Ovary (tissue), 9 donors: ENCODE measurements around the gene TCF25. TPM values are rescaled to one million over a fixed set of nuclear protein-coding genes. Genes with fewer than 3 reads are reported as not detected.

Experiments used
- DNase-seq, 5 donors: peaks; one replicate each; pipeline ENCODE4 v3.0.0-alpha.2; 2019 to 2020
- H3K27ac ChIP-seq, 2 donors: fragments of 200-600 bp; one replicate each; pipeline versions ENCODE4 v1.5.1 to v1.8.0; 2019 to 2022
- H3K27me3 ChIP-seq: fragments of 200-600 bp; one replicate; pipeline ENCODE4 v1.8.0; 2022
- H3K36me3 ChIP-seq: fragments of 200-600 bp; sonication (generic); one replicate; pipeline ENCODE4 v1.5.1; 2019
- H3K4me1 ChIP-seq: one replicate; pipeline ENCODE4 v1.8.1; 2013; ENCODE audit warnings: mild to moderate bottlenecking, moderate library complexity; ENCODE audit not compliant: insufficient read depth
- H3K4me3 ChIP-seq: fragments of 200-600 bp; sonication (generic); one replicate; pipeline ENCODE4 v1.5.1; 2017
- H3K9me3 ChIP-seq, 2 donors: fragments of 200-600 bp in 1 of 2; sonication (generic) in 1 of 2; one replicate each; pipeline versions ENCODE4 v1.5.1 to v1.8.1; 2013 to 2019; ENCODE audit warnings: mild to moderate bottlenecking in 1 of 2, moderate library complexity in 1 of 2
- CTCF ChIP-seq, 3 donors: fragments of 450-650 bp in 2 of 3; fragments of 200-600 bp in 1 of 3; IDR thresholded peaks; one replicate each; pipeline versions ENCODE4 v1.5.1 to v1.8.0; 2016 to 2022; ENCODE audit warnings: antibody characterized with exemption in 3 of 3, mild to moderate bottlenecking in 1 of 3
- EP300 ChIP-seq: sonication (generic); formaldehyde crosslinking; IDR thresholded peaks from one replicate; pipeline ENCODE4 v1.6.1; 2017; ENCODE audit warnings: antibody characterized with exemption
- POLR2A ChIP-seq: fragments of 450-650 bp; IDR thresholded peaks from one replicate; pipeline ENCODE4 v1.6.1; 2017; ENCODE audit warnings: antibody characterized with exemption, mild to moderate bottlenecking, moderate library complexity
- WGBS, 3 donors: extraction: QIAGEN DNeasy Blood & Tissue Kit in 1 of 3; methylation state at CpG; one replicate each; pipeline versions ENCODE4 v1.1.5 to v1.1.7; 2013 to 2017; 5-methylcytosine and 5-hydroxymethylcytosine counted together
- intact Hi-C, 4 donors: fragments of 100-400 bp; cut with DNase I; formaldehyde crosslinking; loops; one replicate each; pipeline versions ENCODE4 v1.11.0 to v1.15.1; 2022 to 2023
- polyA plus RNA-seq, 2 donors: library from polyadenylated mRNA; stranded (reverse); fragments of 200-250 nt in 1 of 2; fragments of 350-450 nt in 1 of 2; fragmentation: Illumina TruSeq in 1 of 2; extraction: RNeasy Lipid Tissue Mini Kit (QIAGEN cat#74804) in 1 of 2; gene quantifications; one replicate each; pipeline ENCODE4 v1.2.3, GENCODE V29; 2013 to 2014
- total RNA-seq, 7 donors: library from RNA; depleted of rRNA in 2 of 7; stranded (reverse); fragments of >200 nt in 2 of 7; fragmentation: NEBNext Ultra II Directional in 3 of 7; extraction: Animal tissue kit (Norgen Biotek cat#: 25700) in 3 of 7; gene quantifications; one replicate each; pipeline versions ENCODE4 v1.1.0 to v1.2.4, GENCODE V29; 2016 to 2023
- donor health status: DM: no; HTN: no; CAD: no; lungs with moderate emphysema.
- donor health status: DM: no; HTN: no; CAD: no.
- donor health status: Bipolar disorder and iron deficiency.
- donor health status: DM: yes; HTN: yes; CAD: no.
- donor health status: DM: no; HTN: no; CAD: no.
- donor health status: DM: yes; HTN: yes; CAD: no.

The TCF25 gene
- total and polyA plus RNA-seq, 9 donors, result 122 to 210 (median 185) TPM

GRCh38 chr16:89861648-89862047, 11.7 kb upstream of the TCF25 start:
- Histone ChIP-seq H3K27ac (no peak overlapping the region), H3K36me3 (no peaks in the 10 kb centered on the region), H3K27me3 (no peaks in the 10 kb centered on the region), H3K4me1 (no peaks in the 10 kb centered on the region), H3K4me3 (no peak overlapping the region), H3K9me3 (no peaks in the 10 kb centered on the region)
- TF ChIP-seq POLR2A, result no peak
- intact Hi-C loops, result loop anchor here in 1 of 4 donors (5.0 kb wide), 1 partner anchor 154 kb away; no protein-coding TSS in a partner anchor
- DNase-seq, result no peak
- whole genome bisulfite sequencing, 3 donors, result 91 to 95% (median 93%) methylated on average over 12 of the region's 12 CpGs

- Histone ChIP-seq H3K27me3 (no peaks in the 10 kb centered on the region), H3K4me1 (no peaks in the 10 kb centered on the region), H3K9me3 (no peaks in the 10 kb centered on the region), H3K27ac (no peak overlapping the region), H3K36me3 (no peaks in the 10 kb centered on the region), H3K4me3 (no peak overlapping the region)
- no peak for DNase-seq
- WGBS, 3 donors, result 92 to 95% (median 95%) methylated on average over 6 of the region's 6 CpGs
- intact Hi-C loops, result loop anchor here in 1 of 4 donors (5.0 kb wide), 1 partner anchor 155 kb away; no protein-coding TSS in a partner anchor
- no peak for TF ChIP-seq EP300
- no peak for TF ChIP-seq CTCF (IDR thresholded peaks at IDR 0.05)
- no peak for TF ChIP-seq POLR2A
Measured at GRCh38 chr16:89862732-89863131, 10.7 kb upstream of the TCF25 start.

GRCh38 chr16:89863741-89864526, 9.5 kb upstream of the TCF25 start:
- intact Hi-C loops, result loop anchor here in 1 of 4 donors (5.0 kb wide), 1 partner anchor 157 kb away; no protein-coding TSS in a partner anchor
- H3K4me3 ChIP-seq, result no peak overlapping the region
- DNase-seq, result no peak
- 56 to 74% (median 65%) methylated on average over 21 of the region's 21 CpGs for WGBS, 3 donors
- no peaks in the 10 kb centered on the region for H3K9me3 ChIP-seq
- TF ChIP-seq CTCF (IDR thresholded peaks at IDR 0.05) (no peak), POLR2A (no peak), EP300 (no peak)
- H3K27ac ChIP-seq, result no peak overlapping the region
- H3K4me1 ChIP-seq, result no peaks in the 10 kb centered on the region
- no peaks in the 10 kb centered on the region for H3K36me3 ChIP-seq
- no peaks in the 10 kb centered on the region for H3K27me3 ChIP-seq

- Histone ChIP-seq H3K27me3 (no peaks in the 10 kb centered on the region), H3K36me3 (no peaks in the 10 kb centered on the region), H3K4me1 (no peaks in the 10 kb centered on the region), H3K4me3 (no peak overlapping the region), H3K9me3 (no peaks in the 10 kb centered on the region), H3K27ac (no peak overlapping the region)
- intact Hi-C loops, result loop anchor here in 1 of 4 donors (5.0 kb wide), 1 partner anchor 157 kb away; no protein-coding TSS in a partner anchor
- WGBS, 3 donors, result 58 to 67% (median 59%) methylated on average over 5 of the region's 5 CpGs
- DNase-seq, result no peak
- TF ChIP-seq EP300 (no peak), CTCF (IDR thresholded peaks at IDR 0.05) (no peak), POLR2A (no peak)
Measured at GRCh38 chr16:89864527-89864820, 8.9 kb upstream of the TCF25 start.

- Histone ChIP-seq H3K27ac (no peak overlapping the region), H3K9me3 (no peaks in the 10 kb centered on the region), H3K36me3 (no peaks in the 10 kb centered on the region), H3K27me3 (no peaks in the 10 kb centered on the region), H3K4me3 (no peak overlapping the region), H3K4me1 (no peaks in the 10 kb centered on the region)
- WGBS, 3 donors, result 96 to 99% (median 98%) methylated on average over 5 of the region's 5 CpGs
- TF ChIP-seq POLR2A (no peak), EP300 (no peak)
- intact Hi-C loops, result no loop called here
- no peak for DNase-seq
Measured at GRCh38 chr16:89867918-89868317, 5.5 kb upstream of the TCF25 start.
